Endothelial cell of umbilical vein (primary cell): ENCODE measurements around the gene CACNA1C. TPM values are rescaled to one million over a fixed set of nuclear protein-coding genes. Genes with fewer than 3 reads are reported as not detected.

Experiments used
- BruUV-seq: library from RNA; stranded (reverse); fragments of 400-500 nt; replicated peaks from 2 replicates; lab custom pipeline; 2021; lab: Mats Ljungman, UMichigan
- CTCF ChIA-PET: fragments of 300-600, 350-600 bp; sonication (Branson Sonifier 250); formaldehyde crosslinking; loops from one replicate; lab custom pipeline; 2021; ENCODE audit warnings: antibody characterized with exemption, inconsistent platforms; lab: Charles Lee
- POLR2A ChIA-PET: fragments of 300-600, 350-600 bp; sonication (Branson Sonifier 250); formaldehyde crosslinking; loops from one replicate; lab custom pipeline; 2021; ENCODE audit warnings: antibody characterized with exemption, inconsistent platforms; lab: Charles Lee
- DNase-seq: peaks from one replicate; pipeline ENCODE4 v3.0.0-alpha.2; 2011; ENCODE audit warnings: low read depth, low spot score
- FAIRE-seq: peaks from 2 replicates; lab custom pipeline; 2011; peaks lifted over from hg19 to GRCh38; lab: Jason Lieb, UNC
- H2AFZ ChIP-seq: 2 replicates; pipeline ENCODE4 v1.6.0; 2012; ENCODE audit warnings: low read depth, low read length, control low read depth, inconsistent platforms
- H3K27ac ChIP-seq: 2 replicates; pipeline ENCODE4 v1.5.1; 2011; ENCODE audit warnings: low read depth, mild to moderate bottlenecking, control low read depth, low read length, moderate library complexity; ENCODE audit not compliant: insufficient read depth
- H3K27me3 ChIP-seq, 2 experiments: 2 replicates each; pipeline versions ENCODE4 v1.6.0 to v1.6.1; 2011; ENCODE audit warnings: low read length in 2 of 2, mixed read lengths in 1 of 2; ENCODE audit not compliant: control insufficient read depth in 2 of 2, insufficient read depth in 2 of 2
- H3K36me3 ChIP-seq, 2 experiments: 2 replicates in 1 of 2; 3 replicates in 1 of 2; pipeline ENCODE4 v1.5.1; 2011; ENCODE audit warnings: low read length in 2 of 2, mild to moderate bottlenecking in 1 of 2, moderate library complexity in 1 of 2; ENCODE audit not compliant: control insufficient read depth in 2 of 2, insufficient read depth in 2 of 2; ENCODE audit errors: extremely low read depth in 1 of 2
- H3K4me1 ChIP-seq: 3 replicates; pipeline ENCODE4 v1.5.1; 2011; ENCODE audit warnings: mild to moderate bottlenecking, low read length; ENCODE audit not compliant: control insufficient read depth, insufficient read depth; ENCODE audit errors: extremely low read depth
- H3K4me2 ChIP-seq: 2 replicates; pipeline ENCODE4 v1.6.1; 2011; ENCODE audit warnings: low read length, control low read depth, mixed read lengths; ENCODE audit not compliant: insufficient read depth
- H3K4me3 ChIP-seq, 3 experiments: fragments of 200-600 bp in 1 of 3; sonication (generic), shearing (Covaris generic) in 1 of 3; replicated peaks in 1 of 3; 2 replicates each; pipeline ENCODE4 v1.5.1; 2011 to 2016; ENCODE audit warnings: control low read depth in 3 of 3, low read length in 3 of 3, mild to moderate bottlenecking in 2 of 3, inconsistent platforms in 1 of 3, low read depth in 1 of 3, moderate library complexity in 1 of 3; ENCODE audit not compliant: insufficient read depth in 1 of 3
- H3K79me2 ChIP-seq: 2 replicates; pipeline ENCODE4 v1.6.0; 2012; ENCODE audit warnings: low read length, inconsistent platforms; ENCODE audit not compliant: control insufficient read depth, insufficient read depth
- H3K9ac ChIP-seq: replicated peaks from 2 replicates; pipeline ENCODE3; 2011; ENCODE audit warnings: low read length, control low read depth; ENCODE audit not compliant: insufficient read depth; ENCODE audit errors: extremely low read depth
- H3K9me1 ChIP-seq: replicated peaks from 3 replicates; pipeline ENCODE4 v1.6.0; 2011; ENCODE audit warnings: mild to moderate bottlenecking, low read length; ENCODE audit not compliant: control insufficient read depth, insufficient read depth; ENCODE audit errors: extremely low read depth
- H3K9me3 ChIP-seq: replicated peaks from 2 replicates; pipeline ENCODE4 v1.5.1; 2012; ENCODE audit warnings: low read length, inconsistent platforms; ENCODE audit not compliant: control insufficient read depth, insufficient read depth
- H4K20me1 ChIP-seq: replicated peaks from 2 replicates; pipeline ENCODE3; 2011; ENCODE audit warnings: mild to moderate bottlenecking, low read length; ENCODE audit not compliant: control insufficient read depth, insufficient read depth; ENCODE audit errors: extremely low read depth
- EZH2 ChIP-seq: IDR thresholded peaks from 2 replicates; pipeline ENCODE4 v1.6.1; 2012; ENCODE audit warnings: borderline replicate concordance, low read depth, mild to moderate bottlenecking, moderate library complexity, low read length, inconsistent platforms; ENCODE audit not compliant: severe bottlenecking
- FOS ChIP-seq: IDR thresholded peaks from 2 replicates; pipeline ENCODE4 v1.6.1; 2011; ENCODE audit warnings: mild to moderate bottlenecking, low read length, moderate library complexity, borderline replicate concordance; ENCODE audit not compliant: insufficient read depth
- GATA2 ChIP-seq: IDR thresholded peaks from 2 replicates; pipeline ENCODE4 v1.7.0; 2011; ENCODE audit warnings: low read depth, mild to moderate bottlenecking, moderate library complexity, mixed read lengths, low read length; ENCODE audit not compliant: insufficient read length, insufficient read depth
- JUN ChIP-seq: IDR thresholded peaks from 2 replicates; pipeline ENCODE4 v1.6.1; 2011; ENCODE audit warnings: borderline replicate concordance, low read depth; ENCODE audit not compliant: insufficient read length, insufficient read depth
- MYC ChIP-seq: IDR thresholded peaks from one replicate; pipeline ENCODE4 v1.6.1; 2011; ENCODE audit warnings: mild to moderate bottlenecking, low read depth, low read length
- POLR2A ChIP-seq: IDR thresholded peaks from 2 replicates; pipeline ENCODE4 v1.6.1; 2012; ENCODE audit warnings: low read depth, mild to moderate bottlenecking, control low read depth, low read length
- POLR2AphosphoS5 ChIP-seq: IDR thresholded peaks from 2 replicates; pipeline ENCODE4 v1.6.1; 2012; ENCODE audit warnings: low read depth, mild to moderate bottlenecking, control low read depth, low read length, moderate library complexity; ENCODE audit not compliant: insufficient read depth
- dilution Hi-C: fragments of 300-500 bp; cut with MboI; formaldehyde crosslinking; loops from one replicate; pipeline ENCODE4 v1.15.0; 2019; ENCODE audit warnings: low sequenced_read_pairs; ENCODE audit not compliant: extremely low pct_ligation_motif_present
- intact Hi-C: fragments of 100-400 bp; cut with micrococcal nuclease; formaldehyde crosslinking; loops from one replicate; pipeline ENCODE4 v1.10.0; 2022
- polyA plus RNA-seq, 4 experiments: library from polyadenylated mRNA; depleted of rRNA in 3 of 4; stranded (reverse) in 3 of 4; unstranded in 1 of 4; fragments of >200 nt; gene quantifications; 2 replicates each; pipeline versions ENCODE4 v1.2.1 to v1.2.3, GENCODE V29; 2011 to 2012; ENCODE audit warnings: missing spikeins in 1 of 4
- total RNA-seq: library from RNA; stranded (reverse); gene quantifications from 2 replicates; pipeline ENCODE4 v1.2.3, GENCODE V29; 2021
- TF ChIP-seq, protein P1 (sequence below): IDR thresholded peaks from 2 replicates; pipeline ENCODE4 v1.6.1; 2011; ENCODE audit not compliant: insufficient read depth, insufficient read length

The CACNA1C gene
- total and polyA plus RNA-seq, 2 donors (not counting 3 experiments of a cell fraction or from before 2014, with no cell fraction given): not detected

DNA sequence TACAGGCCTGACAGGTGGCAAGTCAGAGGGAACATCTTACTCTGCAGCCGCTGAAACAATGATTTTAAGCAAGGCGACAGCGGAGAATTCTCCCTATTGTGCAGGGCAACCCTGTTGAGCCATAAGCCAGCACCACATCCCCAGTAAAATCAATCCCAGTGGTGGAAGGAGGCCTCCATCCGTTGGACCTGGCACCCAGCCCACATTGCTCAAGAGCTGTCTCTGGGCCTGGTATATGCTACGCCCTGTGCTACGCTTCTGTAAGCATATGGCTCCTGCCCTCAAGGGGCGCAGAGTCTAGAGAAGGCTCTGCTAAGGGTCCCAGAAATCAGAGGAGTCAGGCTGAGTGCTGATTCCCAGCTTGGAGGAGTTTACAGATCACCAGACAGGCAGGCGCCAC, 265.5 kb downstream of the CACNA1C start:
- H3K27ac ChIP-seq: no peak overlapping the region
- no peaks in the 10 kb centered on the region for H4K20me1 ChIP-seq
- H3K4me1 ChIP-seq: no peaks in the 10 kb centered on the region
- POLR2A ChIA-PET: no interaction called here
- dilution Hi-C loops: no loop called here
- no peaks in the 10 kb centered on the region for H3K79me2 ChIP-seq
- no peaks in the 10 kb centered on the region for H3K36me3 ChIP-seq
- no peak overlapping the region for H3K4me3 ChIP-seq
- no peak overlapping the region for H3K4me2 ChIP-seq
- FAIRE-seq (no peak), DNase-seq (no peak)
- H3K27me3 ChIP-seq: no peaks in the 10 kb centered on the region
- TF ChIP-seq GATA2 (no peak), EZH2 (no peak), POLR2A (no peak), POLR2AphosphoS5 (no peak), JUN (no peak), MYC (no peak), FOS (no peak)
- TF ChIP-seq, protein P1, sequence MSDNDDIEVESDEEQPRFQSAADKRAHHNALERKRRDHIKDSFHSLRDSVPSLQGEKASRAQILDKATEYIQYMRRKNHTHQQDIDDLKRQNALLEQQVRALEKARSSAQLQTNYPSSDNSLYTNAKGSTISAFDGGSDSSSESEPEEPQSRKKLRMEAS: no peak
- intact Hi-C loops: no loop called here
- H3K9me1 ChIP-seq: no peaks in the 10 kb centered on the region
- no peaks in the 10 kb centered on the region for H3K9me3 ChIP-seq
- H2AFZ ChIP-seq: no peak overlapping the region
- H3K9ac ChIP-seq: no peak overlapping the region
- no TSS peak for BruUV-seq
- CTCF ChIA-PET: interaction anchor here (1.0 kb wide), 1 partner anchor 28 kb away, joined by 3 read pairs; no protein-coding TSS in a partner anchor

DNA sequence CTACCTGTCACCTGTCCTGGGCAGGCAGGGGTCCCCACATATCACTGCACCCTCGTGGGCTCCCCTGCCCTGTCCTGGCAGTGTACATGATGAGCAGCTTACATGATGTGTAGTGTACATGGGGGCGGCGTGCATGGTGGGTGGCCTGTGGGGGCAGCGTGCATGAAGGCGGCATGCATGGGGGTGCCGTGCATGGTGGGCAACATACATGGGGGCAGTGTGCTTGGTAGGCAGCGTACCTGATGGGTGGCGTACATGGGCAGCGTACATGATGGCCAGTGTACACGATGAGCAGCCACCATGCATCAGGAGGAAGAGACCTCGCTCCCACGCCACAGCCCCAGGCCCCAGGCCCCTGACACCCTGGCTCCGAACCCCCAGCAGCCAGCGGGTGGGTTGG, 266.3 kb downstream of the CACNA1C start:
- H4K20me1 ChIP-seq: no peaks in the 10 kb centered on the region
- H3K79me2 ChIP-seq: no peaks in the 10 kb centered on the region
- no peak for DNase-seq
- no peak overlapping the region for H3K4me3 ChIP-seq
- H3K9me3 ChIP-seq: no peaks in the 10 kb centered on the region
- ChIA-PET CTCF (interaction anchor here (1.0 kb wide), 1 partner anchor 29 kb away, joined by 3 read pairs; no protein-coding TSS in a partner anchor), POLR2A (no interaction called here)
- no peak overlapping the region for H2AFZ ChIP-seq
- no peaks in the 10 kb centered on the region for H3K9me1 ChIP-seq
- H3K27me3 ChIP-seq: no peaks in the 10 kb centered on the region
- H3K9ac ChIP-seq: no peak overlapping the region
- intact Hi-C loops (no loop called here), dilution Hi-C loops (no loop called here)
- TF ChIP-seq GATA2 (no peak), JUN (no peak), POLR2AphosphoS5 (no peak), EZH2 (no peak)
- no peak overlapping the region for H3K4me2 ChIP-seq
- no peaks in the 10 kb centered on the region for H3K36me3 ChIP-seq
- no peaks in the 10 kb centered on the region for H3K4me1 ChIP-seq
- no peak for FAIRE-seq
- no peak overlapping the region for H3K27ac ChIP-seq
- BruUV-seq: no TSS peak
